SK-MEL-5 (cell line): ENCODE data around the gene SF3B5. TPM values are rescaled to one million over a fixed set of nuclear protein-coding genes. Genes with fewer than 3 reads are reported as not detected.
"Not testable (repeated sequence)": the region's sequence is repeated elsewhere in the genome, so short reads cannot be mapped to it uniquely, and the experiment has no call there.

ENCODE experiments used
- DNase-seq: peaks from one replicate; pipeline ENCODE4 v3.0.0-alpha.2; 2016; ENCODE audit warnings: low read depth, low spot score
- in situ Hi-C: cut with HindIII; loops from 2 replicates; pipeline ENCODE4 v1.10.0; 2016; ENCODE audit warnings: low sequenced_read_pairs, high pct_unique_total_duplicates, low pct_unique_long_range_greater_than_20kb
- total RNA-seq: library from RNA; depleted of rRNA; stranded (reverse); fragments of >200 nt; shearing (Covaris generic); gene quantifications from 2 replicates; pipeline ENCODE4 v1.2.3, GENCODE V29; 2014; rRNA removed

SF3B5 gene
- total RNA-seq, 1 experiment from 2014 or later: 99.2 TPM

- DNase-seq, in situ Hi-C loops: not testable (repeated sequence)
These were observed 48.7 kb downstream of the SF3B5 start for GRCh38 chr6:144046672-144047071.

- DNase-seq, in situ Hi-C loops: not testable (repeated sequence)
These were observed 50.4 kb downstream of the SF3B5 start for GRCh38 chr6:144044989-144045388.

Other genes starting within 250 kb of the SF3B5 start
- not detected in 2 replicates for gene ZC2HC1B, start 231.1 kb downstream of the SF3B5 start, total RNA-seq
- gene PLAGL1, start 87.3 kb downstream of the SF3B5 start, total RNA-seq: 0.05 TPM in 1 of 2 replicates, not detected in the other
- 6.6 and 6.7 TPM in 2 replicates for gene STX11, start 54.9 kb upstream of the SF3B5 start, total RNA-seq
- gene UTRN, start 189.8 kb upstream of the SF3B5 start, total RNA-seq: 19.4 and 25.5 TPM in 2 replicates